Measurements from ENCODE around the gene SPSB3. TPM values are rescaled to one million over a fixed set of nuclear protein-coding genes. Genes with fewer than 3 reads are reported as not detected.

The SPSB3 gene
- total RNA-seq, 1 donor from 2014 or later = 50.0 TPM

DNA sequence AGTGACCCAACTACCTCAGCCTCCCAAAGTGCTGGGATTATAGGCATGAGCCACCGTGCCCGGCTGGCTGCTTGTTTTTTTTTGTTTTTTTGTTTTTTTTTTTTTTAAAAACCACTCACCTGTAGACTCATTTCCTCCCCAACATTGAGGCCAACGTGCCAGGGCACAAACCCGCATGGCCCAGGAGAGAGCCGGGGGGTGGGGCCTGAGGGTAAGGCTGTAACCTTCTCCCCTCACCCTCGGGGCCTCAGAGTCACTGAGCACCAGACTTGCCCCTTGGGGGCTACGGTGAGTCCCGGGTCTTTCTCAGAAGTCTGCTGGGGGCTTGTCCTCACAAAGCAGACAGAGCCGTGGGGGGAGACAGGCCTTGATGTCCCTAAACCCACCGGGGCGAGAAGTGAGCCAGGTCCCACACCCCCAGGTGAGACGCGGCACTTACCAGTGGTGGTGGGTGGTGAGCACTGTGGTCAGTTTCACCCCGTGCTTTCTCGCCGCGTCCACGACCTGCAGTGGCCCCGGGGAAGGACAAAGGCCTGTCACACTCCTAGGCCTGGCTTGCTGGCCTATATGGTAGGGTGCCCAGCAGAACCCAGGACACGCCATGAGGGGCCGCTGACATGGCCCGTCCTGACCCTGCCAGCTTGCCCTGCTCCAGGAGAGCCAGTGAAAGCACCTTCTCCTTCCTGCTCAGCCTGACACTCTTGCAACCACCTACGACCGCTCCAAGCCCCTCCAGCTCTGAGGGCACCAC, 39.7 kb upstream of the SPSB3 start:
- H3K36me3 Mint-ChIP-seq = no peaks in the 10 kb centered on the region
- H3K9me3 Mint-ChIP-seq = no peaks in the 10 kb centered on the region
- H3K27ac Mint-ChIP-seq = no peak overlapping the region
- no peaks in the 10 kb centered on the region for H3K27me3 Mint-ChIP-seq (ENCODE audit: low read depth)
- H3K4me1 Mint-ChIP-seq = peaks cover 4% of the 10 kb centered on the region
- TF ChIP-seq, protein P1, sequence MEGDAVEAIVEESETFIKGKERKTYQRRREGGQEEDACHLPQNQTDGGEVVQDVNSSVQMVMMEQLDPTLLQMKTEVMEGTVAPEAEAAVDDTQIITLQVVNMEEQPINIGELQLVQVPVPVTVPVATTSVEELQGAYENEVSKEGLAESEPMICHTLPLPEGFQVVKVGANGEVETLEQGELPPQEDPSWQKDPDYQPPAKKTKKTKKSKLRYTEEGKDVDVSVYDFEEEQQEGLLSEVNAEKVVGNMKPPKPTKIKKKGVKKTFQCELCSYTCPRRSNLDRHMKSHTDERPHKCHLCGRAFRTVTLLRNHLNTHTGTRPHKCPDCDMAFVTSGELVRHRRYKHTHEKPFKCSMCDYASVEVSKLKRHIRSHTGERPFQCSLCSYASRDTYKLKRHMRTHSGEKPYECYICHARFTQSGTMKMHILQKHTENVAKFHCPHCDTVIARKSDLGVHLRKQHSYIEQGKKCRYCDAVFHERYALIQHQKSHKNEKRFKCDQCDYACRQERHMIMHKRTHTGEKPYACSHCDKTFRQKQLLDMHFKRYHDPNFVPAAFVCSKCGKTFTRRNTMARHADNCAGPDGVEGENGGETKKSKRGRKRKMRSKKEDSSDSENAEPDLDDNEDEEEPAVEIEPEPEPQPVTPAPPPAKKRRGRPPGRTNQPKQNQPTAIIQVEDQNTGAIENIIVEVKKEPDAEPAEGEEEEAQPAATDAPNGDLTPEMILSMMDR (IDR thresholded peaks at IDR 0.05; ENCODE audit: unreplicated experiment) = no peak
- no peak overlapping the region for H3K4me3 Mint-ChIP-seq
- no peak for DNase-seq (ENCODE audit: low spot score in 2 of 2, unreplicated experiment in 2 of 2)

DNA sequence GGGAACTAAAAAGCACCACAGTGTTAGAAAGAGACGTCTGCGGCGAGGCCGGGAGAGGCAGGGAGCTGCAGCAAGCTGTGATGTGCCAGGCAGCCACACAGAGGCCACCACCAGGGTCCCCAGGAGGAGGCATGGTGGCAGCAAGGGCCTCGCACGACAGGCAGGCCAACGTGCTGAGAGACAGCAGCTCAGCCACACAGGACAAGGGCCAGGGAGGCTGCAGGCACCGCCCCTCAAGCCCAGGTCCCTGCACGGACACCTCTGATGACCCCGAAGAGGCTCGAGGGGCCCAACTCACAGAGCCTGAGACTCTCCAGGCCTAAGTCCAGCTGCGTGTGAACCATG, 38.5 kb upstream of the SPSB3 start:
- Mint-ChIP-seq H3K4me3 (no peak overlapping the region), H3K36me3 (no peaks in the 10 kb centered on the region), H3K27ac (no peak overlapping the region), H3K9me3 (no peaks in the 10 kb centered on the region), H3K4me1 (peaks cover 4% of the 10 kb centered on the region), H3K27me3 (ENCODE audit: low read depth) (no peaks in the 10 kb centered on the region)
- TF ChIP-seq, protein P1 (IDR thresholded peaks at IDR 0.05; ENCODE audit: unreplicated experiment) = no peak
- DNase-seq (ENCODE audit: low spot score in 2 of 2, unreplicated experiment in 2 of 2) = no peak

DNA sequence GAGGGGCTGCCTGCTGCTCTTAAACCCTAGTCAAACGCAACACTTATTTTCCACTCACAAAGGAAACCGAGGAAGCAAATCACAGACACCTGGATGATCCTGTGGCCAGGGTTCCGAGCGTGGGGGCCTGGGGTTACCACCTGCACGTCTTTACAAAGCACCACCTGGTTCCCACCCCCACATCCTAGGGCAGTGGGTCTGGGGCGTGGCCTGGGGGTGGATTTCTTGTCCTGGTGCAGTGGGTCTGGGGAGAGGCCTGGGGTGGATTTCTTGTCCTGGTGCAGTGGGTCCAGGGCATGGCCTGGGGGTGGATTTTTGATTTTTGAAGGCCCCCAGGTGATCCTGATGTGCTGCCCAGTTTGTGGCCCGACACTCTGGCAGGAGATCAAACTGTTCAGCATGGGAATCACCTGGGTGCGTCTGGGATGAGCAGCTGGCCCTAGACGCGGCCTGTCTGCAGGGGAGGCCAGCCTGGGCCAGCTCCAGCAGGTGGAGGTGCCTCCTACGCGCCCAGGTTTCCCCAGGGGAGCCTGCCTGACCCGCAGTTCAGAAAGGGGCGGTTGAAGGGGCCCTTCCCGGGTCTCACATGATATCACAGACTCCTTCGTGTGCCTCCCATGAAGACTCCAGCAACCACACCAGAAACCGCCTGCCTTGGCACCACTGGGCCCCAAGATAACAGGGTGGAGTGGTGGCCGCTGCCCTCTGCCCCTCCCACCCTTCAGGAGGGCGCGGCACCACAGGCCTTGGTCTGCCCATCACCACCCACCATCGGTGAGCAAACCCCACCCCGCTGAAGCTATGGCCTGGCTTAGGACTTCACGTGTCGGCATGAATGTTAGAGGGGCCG, 38.0 kb upstream of the SPSB3 start:
- Mint-ChIP-seq H3K27ac (no peak overlapping the region), H3K4me1 (no peaks in the 10 kb centered on the region), H3K36me3 (peaks cover 4% of the 10 kb centered on the region), H3K27me3 (ENCODE audit: low read depth) (no peaks in the 10 kb centered on the region), H3K9me3 (no peaks in the 10 kb centered on the region), H3K4me3 (no peak overlapping the region)
- TF ChIP-seq, protein P1 (IDR thresholded peaks at IDR 0.05; ENCODE audit: unreplicated experiment) = no peak
- DNase-seq (ENCODE audit: low spot score in 2 of 2, unreplicated experiment in 2 of 2) = no peak

DNA sequence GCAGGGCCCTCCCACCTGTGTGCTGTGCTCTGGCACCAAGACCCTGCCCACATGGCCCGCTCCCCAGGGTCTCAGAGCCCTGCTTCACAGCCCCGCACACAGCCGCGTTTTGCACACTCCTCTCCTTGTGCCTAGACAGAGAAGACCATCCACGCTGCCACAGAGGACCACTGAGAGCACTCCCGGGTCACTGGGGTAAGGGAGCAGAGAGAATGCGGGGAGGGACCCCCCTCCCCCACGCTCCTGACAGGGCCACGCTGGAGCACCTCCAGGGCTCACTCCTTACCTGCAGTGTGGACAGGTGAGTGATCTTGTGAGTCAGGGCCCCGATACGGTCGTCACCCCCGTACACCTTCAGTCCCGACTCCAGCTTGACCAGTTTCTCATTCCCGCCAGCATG, 37.2 kb upstream of the SPSB3 start:
- TF ChIP-seq, protein P1 (IDR thresholded peaks at IDR 0.05; ENCODE audit: unreplicated experiment) = no peak
- H3K27ac Mint-ChIP-seq = no peak overlapping the region

DNA sequence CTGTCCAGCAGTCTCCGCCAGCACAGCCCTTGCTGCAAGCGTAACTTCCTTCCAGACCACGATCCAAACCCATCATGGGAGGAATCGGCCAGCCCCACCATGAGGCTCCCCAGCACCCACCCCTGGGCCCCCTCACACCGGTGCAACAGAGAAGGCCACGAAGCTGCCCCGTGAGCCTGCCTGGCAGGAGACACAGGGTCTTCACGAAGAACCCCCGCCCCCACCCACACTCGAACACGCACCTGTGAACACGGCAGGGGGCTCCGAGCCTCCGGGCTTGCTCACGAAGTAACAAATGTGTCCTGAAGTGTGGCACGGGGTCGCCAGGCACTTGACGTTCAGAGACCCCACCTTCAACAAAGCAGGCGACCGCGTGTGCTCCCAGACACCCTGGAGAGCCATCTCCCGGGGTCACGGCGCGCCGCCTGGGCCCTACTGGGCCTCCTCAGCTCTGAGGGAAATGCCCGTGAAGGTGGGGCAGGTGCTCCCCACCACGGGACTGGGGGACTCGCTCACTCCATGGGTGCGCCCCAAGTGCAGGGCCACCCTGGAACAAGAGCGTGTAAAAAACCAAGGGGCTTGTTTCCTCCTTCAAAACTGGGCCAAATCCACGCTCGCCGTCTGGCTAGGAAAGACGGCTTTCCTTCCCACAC, 36.6 kb upstream of the SPSB3 start:
- DNase-seq (ENCODE audit: low spot score in 2 of 2, unreplicated experiment in 2 of 2) = no peak
- TF ChIP-seq, protein P1 (IDR thresholded peaks at IDR 0.05; ENCODE audit: unreplicated experiment) = no peak
- no peak overlapping the region for H3K4me3 Mint-ChIP-seq
- H3K27ac Mint-ChIP-seq = no peak overlapping the region
- H3K27me3 Mint-ChIP-seq (ENCODE audit: low read depth) = no peaks in the 10 kb centered on the region
- peaks cover 9% of the 10 kb centered on the region for H3K36me3 Mint-ChIP-seq
- no peaks in the 10 kb centered on the region for H3K4me1 Mint-ChIP-seq
- no peaks in the 10 kb centered on the region for H3K9me3 Mint-ChIP-seq

More for the DNA sequence above, 37.2 kb upstream of the SPSB3 start:
- Mint-ChIP-seq H3K4me1 (no peaks in the 10 kb centered on the region), H3K27me3 (ENCODE audit: low read depth) (no peaks in the 10 kb centered on the region), H3K4me3 (no peak overlapping the region), H3K36me3 (peaks cover 9% of the 10 kb centered on the region), H3K9me3 (no peaks in the 10 kb centered on the region)
- DNase-seq (ENCODE audit: low spot score in 2 of 2, unreplicated experiment in 2 of 2) = no peak
